ENCODE results near the gene TUBA4A.

GRCh38 chr2:219252084-219252483, 1.6 kb downstream of the TUBA4A start:
- TF ChIP-seq ZNF592 (IDR thresholded peaks at IDR 0.05) (no peak), CSDE1 (IDR thresholded peaks at IDR 0.05) (no peak), BCLAF1 (IDR thresholded peaks at IDR 0.05; ENCODE audit: borderline replicate concordance in 1 of 2, control insufficient read depth in 1 of 2, low read depth in 2 of 2, low read length in 1 of 2) (no peak)
